ENCODE measurements around the gene CIZ1.

The CIZ1 gene

DNA sequence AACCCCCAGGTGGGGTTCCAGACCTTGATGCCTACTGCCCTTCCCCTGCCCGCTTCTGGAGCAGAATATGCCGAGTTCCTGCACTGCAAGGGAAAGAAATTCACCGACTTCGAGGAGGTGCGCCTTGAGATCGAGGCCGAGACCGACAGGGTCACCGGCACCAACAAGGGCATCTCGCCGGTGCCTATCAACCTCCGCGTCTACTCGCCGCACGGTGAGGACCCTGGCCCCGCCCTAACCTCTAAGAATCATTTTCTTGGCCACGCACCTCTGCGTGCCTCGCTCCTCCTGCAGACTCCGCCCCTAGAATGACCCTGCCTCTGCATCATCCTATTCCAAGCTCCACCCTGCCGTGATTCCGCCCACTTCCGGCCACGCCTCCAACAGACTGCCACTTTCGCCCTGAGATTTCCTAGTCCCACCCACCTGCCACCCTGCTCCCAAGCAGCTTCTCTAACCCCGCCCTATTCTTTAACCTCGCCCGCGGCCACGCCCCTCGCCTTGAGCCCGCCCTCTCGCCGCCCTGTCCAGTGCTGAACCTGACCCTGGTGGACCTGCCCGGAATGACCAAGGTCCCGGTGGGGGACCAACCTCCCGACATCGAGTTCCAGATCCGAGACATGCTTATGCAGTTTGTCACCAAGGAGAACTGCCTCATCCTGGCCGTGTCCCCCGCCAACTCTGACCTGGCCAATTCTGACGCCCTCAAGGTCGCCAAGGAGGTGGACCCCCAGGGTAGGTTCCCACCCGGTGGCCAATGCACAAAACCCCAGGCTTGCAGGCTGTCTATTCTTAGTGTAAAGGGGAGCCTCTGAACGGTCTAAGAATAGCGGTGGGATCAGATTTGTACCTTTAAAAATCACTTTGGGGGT, 27.4 kb upstream of the CIZ1 start:
- H3K36me3 Mint-ChIP-seq (ENCODE audit: low read depth) = no peaks in the 10 kb centered on the region
- peaks cover 13% of the 10 kb centered on the region for H3K4me1 Mint-ChIP-seq (ENCODE audit: low read depth)
- peak overlapping the region; percentile 83 for H3K4me3 Mint-ChIP-seq
- H3K9me3 Mint-ChIP-seq = no peaks in the 10 kb centered on the region
- peaks cover 3% of the 10 kb centered on the region for H3K27me3 Mint-ChIP-seq (ENCODE audit: low read depth)
- peak overlapping the region; percentile 78 for H3K27ac Mint-ChIP-seq

- no peaks in the 10 kb centered on the region for H3K36me3 Mint-ChIP-seq (ENCODE audit: low read depth)
- H3K4me1 Mint-ChIP-seq (ENCODE audit: low read depth) = peaks cover 13% of the 10 kb centered on the region
- H3K27me3 Mint-ChIP-seq (ENCODE audit: low read depth) = peaks cover 3% of the 10 kb centered on the region
- no peaks in the 10 kb centered on the region for H3K9me3 Mint-ChIP-seq
- H3K4me3 Mint-ChIP-seq = peak overlapping the region; percentile 83
- peak overlapping the region; percentile 78 for H3K27ac Mint-ChIP-seq
These were observed 26.8 kb upstream of the CIZ1 start for GRCh38 chr9:128218172-128218517.

- H3K4me1 Mint-ChIP-seq (ENCODE audit: low read depth) = peaks cover 13% of the 10 kb centered on the region
- no peak overlapping the region for H3K27ac Mint-ChIP-seq
- no peak overlapping the region for H3K4me3 Mint-ChIP-seq
These were observed 25.6 kb upstream of the CIZ1 start for GRCh38 chr9:128216781-128217553.

DNA sequence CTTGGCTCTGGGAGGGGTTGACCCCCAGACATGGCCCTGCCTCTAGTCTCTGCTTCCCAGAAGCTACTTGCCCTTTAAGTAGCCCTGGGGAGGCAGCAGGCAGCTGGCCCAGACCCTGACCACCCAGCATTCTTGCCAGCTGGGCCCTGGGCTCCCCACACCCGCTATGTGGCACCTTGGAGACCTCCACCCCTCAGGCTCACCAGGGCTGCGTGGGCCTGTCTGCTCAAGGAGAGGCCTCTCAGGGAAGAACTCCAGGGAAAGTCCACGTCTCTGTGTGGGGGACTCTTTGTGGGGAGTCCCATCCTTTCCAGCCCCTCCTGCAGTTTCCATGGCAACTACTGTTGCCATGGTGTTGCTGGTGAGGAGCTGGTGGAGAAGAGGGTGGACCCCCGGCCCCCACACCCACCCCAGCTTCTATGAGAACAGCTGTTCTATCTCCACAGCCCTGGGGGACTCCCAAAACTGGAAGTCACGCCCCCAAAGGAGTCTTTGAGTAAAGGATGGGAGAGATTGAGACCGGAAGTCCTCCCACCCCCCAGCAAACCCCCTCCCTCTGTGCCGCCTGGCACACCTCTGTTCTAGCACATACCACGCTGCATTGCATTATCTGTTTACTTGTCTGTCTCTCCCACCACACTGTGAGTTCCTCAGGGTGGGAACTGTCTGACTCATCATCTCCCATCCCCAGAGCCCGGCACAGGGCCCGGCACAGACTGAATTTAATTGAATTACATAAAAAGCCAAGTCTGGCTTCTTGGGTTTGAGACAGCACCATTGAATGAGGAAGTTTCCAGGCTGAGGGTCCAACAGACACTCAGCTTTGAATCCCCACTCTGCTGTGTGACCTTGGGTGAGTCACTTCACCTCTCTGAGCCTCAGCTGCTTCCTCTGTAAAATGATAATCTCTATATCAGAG, 24.4 kb upstream of the CIZ1 start:
- H3K36me3 Mint-ChIP-seq (ENCODE audit: low read depth) = no peaks in the 10 kb centered on the region
- no peak overlapping the region for H3K4me3 Mint-ChIP-seq
- no peak overlapping the region for H3K27ac Mint-ChIP-seq
- H3K9me3 Mint-ChIP-seq = no peaks in the 10 kb centered on the region
- H3K4me1 Mint-ChIP-seq (ENCODE audit: low read depth) = peaks cover 12% of the 10 kb centered on the region
- H3K27me3 Mint-ChIP-seq (ENCODE audit: low read depth) = peaks cover 18% of the 10 kb centered on the region

More at GRCh38 chr9:128216781-128217553, 25.6 kb upstream of the CIZ1 start:
- Mint-ChIP-seq H3K9me3 (no peaks in the 10 kb centered on the region), H3K36me3 (ENCODE audit: low read depth) (no peaks in the 10 kb centered on the region), H3K27me3 (ENCODE audit: low read depth) (peaks cover 7% of the 10 kb centered on the region)

DNA sequence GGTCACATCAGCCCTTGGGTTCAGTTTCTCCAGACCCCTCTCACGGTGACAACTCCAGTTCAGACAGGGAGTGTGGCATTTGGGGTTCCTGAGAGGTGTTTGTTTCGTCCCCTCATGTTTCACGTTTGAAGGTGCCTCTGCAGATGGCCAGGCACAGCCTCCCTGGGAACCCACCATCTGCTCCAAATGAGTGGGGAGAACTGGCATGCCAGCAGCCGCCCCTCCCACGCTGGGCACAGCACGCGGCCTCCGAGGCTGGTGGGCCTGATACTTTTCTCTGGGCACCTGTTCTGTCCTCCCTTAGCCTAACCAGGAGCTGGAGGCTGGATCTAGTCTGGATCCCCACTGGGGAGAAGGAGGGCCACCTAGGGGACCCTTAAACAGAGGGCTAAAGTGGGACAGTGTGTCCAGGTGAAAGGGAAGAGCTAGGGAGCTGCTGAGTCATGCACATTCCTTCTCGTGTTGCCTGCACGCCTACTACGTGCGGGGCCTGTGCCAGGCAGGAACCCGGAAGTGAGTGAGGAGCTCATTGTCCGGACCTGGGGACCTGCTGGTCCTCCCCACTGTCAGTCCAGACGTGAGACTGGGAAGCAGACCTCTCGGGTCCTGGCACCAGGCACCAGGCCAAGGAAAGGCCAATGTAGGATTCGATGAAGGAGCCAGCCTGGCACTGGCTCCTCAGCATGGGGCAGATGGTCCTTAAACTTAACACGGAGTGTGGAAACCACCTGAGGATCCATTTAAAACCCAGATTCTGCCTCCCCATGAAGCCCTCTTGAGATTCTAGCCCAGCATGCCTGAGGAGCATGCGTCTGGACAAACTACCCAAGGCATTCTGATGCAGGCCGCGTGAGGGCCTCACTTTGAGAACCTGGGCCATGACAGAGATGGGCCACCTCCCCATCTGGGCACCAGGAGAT, 23.5 kb upstream of the CIZ1 start:
- no peaks in the 10 kb centered on the region for H3K9me3 Mint-ChIP-seq
- peaks cover 11% of the 10 kb centered on the region for H3K4me1 Mint-ChIP-seq (ENCODE audit: low read depth)
- no peak overlapping the region for H3K4me3 Mint-ChIP-seq
- H3K27ac Mint-ChIP-seq = no peak overlapping the region
- H3K27me3 Mint-ChIP-seq (ENCODE audit: low read depth) = peaks cover 19% of the 10 kb centered on the region
- H3K36me3 Mint-ChIP-seq (ENCODE audit: low read depth) = no peaks in the 10 kb centered on the region

DNA sequence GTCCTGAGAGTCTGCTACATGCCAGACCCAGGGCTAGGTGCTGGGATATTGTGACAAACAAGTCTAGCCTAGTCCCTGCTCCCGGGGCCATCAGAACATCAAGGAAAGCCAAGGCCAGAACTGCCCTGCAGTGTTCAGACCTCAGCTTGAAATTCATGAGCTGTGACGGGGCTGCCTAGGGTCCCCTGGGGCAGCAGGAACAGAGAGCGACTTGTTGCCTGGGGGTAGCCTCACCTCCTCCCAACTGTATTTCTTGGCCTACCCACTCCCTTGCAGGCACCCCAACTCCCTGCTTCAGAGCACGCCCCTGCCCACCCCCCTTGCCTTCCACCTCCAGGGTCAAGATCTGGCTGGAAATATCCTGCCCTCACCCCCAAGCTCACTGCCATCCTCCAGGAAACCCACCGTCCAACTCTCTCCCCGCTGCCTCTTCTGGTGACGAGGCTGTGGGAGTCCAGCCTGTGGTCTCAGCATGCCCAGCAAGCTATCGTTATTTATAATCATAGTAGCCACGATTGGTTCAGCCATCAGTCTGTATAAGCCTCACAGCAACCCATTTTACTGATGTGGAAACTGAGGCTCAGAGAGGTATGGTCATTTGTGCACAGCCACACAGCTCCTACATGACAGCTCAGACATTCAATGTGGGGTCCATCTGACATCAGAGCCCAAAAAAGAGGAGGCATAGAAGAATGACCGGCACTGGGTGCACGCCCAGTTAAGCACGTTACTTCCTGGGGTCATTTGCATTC, 22.6 kb upstream of the CIZ1 start:
- Mint-ChIP-seq H3K9me3 (no peaks in the 10 kb centered on the region), H3K36me3 (ENCODE audit: low read depth) (no peaks in the 10 kb centered on the region), H3K27ac (no peak overlapping the region), H3K4me3 (no peak overlapping the region), H3K4me1 (ENCODE audit: low read depth) (peaks cover 9% of the 10 kb centered on the region), H3K27me3 (ENCODE audit: low read depth) (peaks cover 19% of the 10 kb centered on the region)

- Mint-ChIP-seq H3K27me3 (ENCODE audit: low read depth) (peaks cover 28% of the 10 kb centered on the region), H3K27ac (no peak overlapping the region), H3K36me3 (ENCODE audit: low read depth) (no peaks in the 10 kb centered on the region), H3K4me3 (no peak overlapping the region), H3K4me1 (ENCODE audit: low read depth) (no peaks in the 10 kb centered on the region), H3K9me3 (no peaks in the 10 kb centered on the region)
These were observed 20.6 kb upstream of the CIZ1 start for GRCh38 chr9:128211981-128212281.

- Mint-ChIP-seq H3K27me3 (ENCODE audit: low read depth) (peaks cover 30% of the 10 kb centered on the region), H3K4me1 (ENCODE audit: low read depth) (no peaks in the 10 kb centered on the region), H3K27ac (no peak overlapping the region), H3K36me3 (ENCODE audit: low read depth) (no peaks in the 10 kb centered on the region), H3K9me3 (no peaks in the 10 kb centered on the region), H3K4me3 (no peak overlapping the region)
These were observed 20.0 kb upstream of the CIZ1 start for GRCh38 chr9:128211186-128211980.

- no peak overlapping the region for H3K4me3 Mint-ChIP-seq
- no peaks in the 10 kb centered on the region for H3K9me3 Mint-ChIP-seq
- H3K27me3 Mint-ChIP-seq (ENCODE audit: low read depth) = peaks cover 47% of the 10 kb centered on the region
- H3K4me1 Mint-ChIP-seq (ENCODE audit: low read depth) = peaks cover 3% of the 10 kb centered on the region
- no peaks in the 10 kb centered on the region for H3K36me3 Mint-ChIP-seq (ENCODE audit: low read depth)
- H3K27ac Mint-ChIP-seq = no peak overlapping the region
These were observed 17.7 kb upstream of the CIZ1 start for GRCh38 chr9:128208946-128209669.

DNA sequence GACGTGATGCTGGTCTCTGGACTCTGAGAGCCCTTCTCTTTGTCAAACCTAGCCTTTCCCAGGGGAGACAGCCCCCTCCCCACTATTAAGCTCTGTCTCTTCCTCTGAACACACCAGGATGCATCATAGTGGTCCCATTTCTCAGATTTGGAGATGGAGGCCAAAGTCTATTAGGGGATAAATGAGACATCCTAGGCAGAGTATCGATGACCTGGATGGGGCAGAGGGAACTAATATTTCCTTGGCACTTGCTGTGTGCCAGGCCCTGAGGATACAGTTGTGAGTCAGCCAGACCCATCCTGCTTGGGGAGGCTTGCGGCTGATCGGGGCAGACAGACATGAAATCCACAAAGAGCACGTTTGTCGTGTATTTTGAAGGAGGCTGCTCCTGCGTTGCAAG, 17.0 kb upstream of the CIZ1 start:
- H3K4me1 Mint-ChIP-seq (ENCODE audit: low read depth) = peaks cover 3% of the 10 kb centered on the region
- no peak overlapping the region for H3K4me3 Mint-ChIP-seq
- H3K36me3 Mint-ChIP-seq (ENCODE audit: low read depth) = no peaks in the 10 kb centered on the region
- no peaks in the 10 kb centered on the region for H3K9me3 Mint-ChIP-seq
- peaks cover 49% of the 10 kb centered on the region for H3K27me3 Mint-ChIP-seq (ENCODE audit: low read depth)
- H3K27ac Mint-ChIP-seq = no peak overlapping the region

DNA sequence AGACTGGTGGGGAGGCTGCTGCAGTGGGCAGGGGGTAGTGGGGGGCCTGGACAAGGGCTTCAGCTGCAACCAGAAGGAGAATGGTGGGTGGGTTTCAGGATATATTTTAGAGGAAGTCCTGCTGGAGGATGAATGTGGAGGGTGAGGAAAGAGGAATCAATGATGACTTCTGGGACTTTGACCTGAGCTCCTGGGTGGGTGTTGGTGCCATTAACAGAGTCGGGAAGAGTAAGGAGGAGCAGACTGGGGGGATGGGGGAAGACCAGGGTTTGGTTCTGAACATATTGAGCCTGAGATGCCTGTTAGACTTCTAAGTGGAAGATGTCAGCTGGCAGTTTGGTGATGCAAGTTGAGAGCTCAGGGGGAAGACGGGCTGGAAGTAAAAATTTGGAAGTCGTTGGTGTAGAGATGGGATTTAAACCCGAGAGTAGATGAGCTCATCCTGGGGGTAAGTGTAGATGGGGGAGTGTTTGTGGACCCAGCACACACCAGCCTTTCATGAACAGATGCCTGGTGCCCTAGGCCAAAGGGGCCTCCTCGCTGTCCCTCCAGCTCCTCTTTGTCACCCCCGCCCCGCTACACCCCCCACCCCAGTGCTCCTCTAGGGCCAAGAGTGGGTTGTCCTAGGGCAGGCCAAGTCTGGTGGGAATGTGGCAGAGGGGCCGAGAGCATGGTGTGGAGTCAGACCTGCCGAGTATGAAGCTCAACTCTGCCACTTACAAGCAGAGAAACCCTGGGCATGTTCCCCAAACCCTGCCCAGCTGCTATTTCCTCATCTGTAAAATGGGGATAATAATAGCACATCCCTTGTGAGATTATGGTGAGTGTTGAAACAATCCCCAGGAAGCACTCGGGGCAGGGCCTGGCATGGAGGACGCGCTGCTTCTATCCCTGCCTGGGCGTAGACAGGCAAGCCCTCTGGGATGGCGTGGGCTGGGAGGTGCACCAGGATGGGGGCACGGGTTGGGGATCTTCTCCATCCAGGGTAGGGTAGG, 15.8 kb upstream of the CIZ1 start:
- Mint-ChIP-seq H3K27me3 (ENCODE audit: low read depth) (peaks cover 52% of the 10 kb centered on the region), H3K4me1 (ENCODE audit: low read depth) (peaks cover 10% of the 10 kb centered on the region), H3K9me3 (no peaks in the 10 kb centered on the region), H3K4me3 (no peak overlapping the region), H3K36me3 (ENCODE audit: low read depth) (no peaks in the 10 kb centered on the region), H3K27ac (no peak overlapping the region)

Data from T-helper 1 cell treated with Interleukin-12 subunit alpha and Interleukin-12 subunit beta and Interleukin-4 antibody, amounts not matched to agents 30 μg/mL and 1 μg/mL, for 36 hours (primary cell).